Sigmoid colon (tissue), 4 donors: ENCODE data around the gene ZNF521.

Source experiments
- EP300 ChIP-seq, 4 donors: sonication (generic); formaldehyde crosslinking; IDR thresholded peaks; one replicate each; pipeline ENCODE4 v1.6.1; 2017; ENCODE audit warnings: antibody characterized with exemption in 4 of 4
- POLR2AphosphoS5 ChIP-seq, 4 donors: sonication (generic); formaldehyde crosslinking; IDR thresholded peaks; one replicate each; pipeline ENCODE4 v1.6.1; 2017; ENCODE audit warnings: antibody characterized with exemption in 4 of 4
- TF ChIP-seq, protein P1 (sequence below), 4 experiments: fragments of 450-650 bp in 3 of 4; fragments of 200-600 bp in 1 of 4; IDR thresholded peaks; one replicate each; pipeline ENCODE4 v1.5.1; 2016 to 2019; ENCODE audit warnings: antibody characterized with exemption in 4 of 4, mild to moderate bottlenecking in 3 of 4, moderate library complexity in 2 of 4

DNA sequence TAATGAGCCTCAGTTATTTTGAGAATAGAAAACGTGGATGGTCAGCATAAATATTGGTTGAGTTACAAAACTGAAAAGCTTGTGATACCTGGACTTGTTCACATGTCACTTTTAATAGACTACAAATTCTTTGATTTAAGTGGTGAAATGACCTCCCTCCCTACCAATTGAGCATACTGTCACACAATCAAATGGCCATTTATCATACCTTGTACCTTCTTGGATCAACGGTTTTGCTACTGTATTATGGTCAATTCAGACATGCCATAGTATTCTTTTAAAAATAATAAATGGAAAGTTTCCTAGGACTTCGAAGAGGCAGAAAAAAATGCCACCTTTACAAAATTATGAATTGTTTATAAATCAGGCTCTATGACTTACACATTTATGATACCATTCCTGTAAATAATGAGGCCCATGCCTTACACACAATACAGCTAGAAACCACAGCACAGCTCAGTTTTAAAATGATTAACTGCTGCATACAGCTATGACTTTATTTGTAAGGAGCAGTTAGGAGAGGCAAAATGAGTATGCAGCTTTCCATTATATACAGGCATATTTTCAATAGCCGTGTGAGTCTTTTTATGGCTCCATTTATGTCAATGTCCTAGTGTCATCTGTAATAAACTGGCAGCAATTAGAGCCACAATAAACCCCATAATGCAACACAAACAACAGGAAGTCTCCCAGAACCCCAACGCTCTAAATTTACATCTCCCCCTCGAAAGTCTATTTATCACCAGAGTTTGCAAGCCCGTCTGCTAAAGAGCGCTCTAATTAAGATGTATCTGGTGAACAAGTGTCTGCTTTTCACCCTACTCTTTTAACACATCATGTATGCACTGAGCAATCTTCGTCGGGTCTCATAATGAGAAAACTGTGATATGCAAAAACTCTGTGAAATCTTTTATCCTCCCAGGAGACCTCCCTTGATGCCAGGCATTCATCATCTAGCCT, 176.1 kb downstream of the ZNF521 start:
- TF ChIP-seq POLR2AphosphoS5 (IDR thresholded peaks at IDR 0.05): no peak
- TF ChIP-seq EP300 (IDR thresholded peaks at IDR 0.05): no peak
- TF ChIP-seq, protein P1, sequence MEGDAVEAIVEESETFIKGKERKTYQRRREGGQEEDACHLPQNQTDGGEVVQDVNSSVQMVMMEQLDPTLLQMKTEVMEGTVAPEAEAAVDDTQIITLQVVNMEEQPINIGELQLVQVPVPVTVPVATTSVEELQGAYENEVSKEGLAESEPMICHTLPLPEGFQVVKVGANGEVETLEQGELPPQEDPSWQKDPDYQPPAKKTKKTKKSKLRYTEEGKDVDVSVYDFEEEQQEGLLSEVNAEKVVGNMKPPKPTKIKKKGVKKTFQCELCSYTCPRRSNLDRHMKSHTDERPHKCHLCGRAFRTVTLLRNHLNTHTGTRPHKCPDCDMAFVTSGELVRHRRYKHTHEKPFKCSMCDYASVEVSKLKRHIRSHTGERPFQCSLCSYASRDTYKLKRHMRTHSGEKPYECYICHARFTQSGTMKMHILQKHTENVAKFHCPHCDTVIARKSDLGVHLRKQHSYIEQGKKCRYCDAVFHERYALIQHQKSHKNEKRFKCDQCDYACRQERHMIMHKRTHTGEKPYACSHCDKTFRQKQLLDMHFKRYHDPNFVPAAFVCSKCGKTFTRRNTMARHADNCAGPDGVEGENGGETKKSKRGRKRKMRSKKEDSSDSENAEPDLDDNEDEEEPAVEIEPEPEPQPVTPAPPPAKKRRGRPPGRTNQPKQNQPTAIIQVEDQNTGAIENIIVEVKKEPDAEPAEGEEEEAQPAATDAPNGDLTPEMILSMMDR (IDR thresholded peaks at IDR 0.05): no peak
